ENCODE data around the gene SLC38A7.

Gene SLC38A7

DNA sequence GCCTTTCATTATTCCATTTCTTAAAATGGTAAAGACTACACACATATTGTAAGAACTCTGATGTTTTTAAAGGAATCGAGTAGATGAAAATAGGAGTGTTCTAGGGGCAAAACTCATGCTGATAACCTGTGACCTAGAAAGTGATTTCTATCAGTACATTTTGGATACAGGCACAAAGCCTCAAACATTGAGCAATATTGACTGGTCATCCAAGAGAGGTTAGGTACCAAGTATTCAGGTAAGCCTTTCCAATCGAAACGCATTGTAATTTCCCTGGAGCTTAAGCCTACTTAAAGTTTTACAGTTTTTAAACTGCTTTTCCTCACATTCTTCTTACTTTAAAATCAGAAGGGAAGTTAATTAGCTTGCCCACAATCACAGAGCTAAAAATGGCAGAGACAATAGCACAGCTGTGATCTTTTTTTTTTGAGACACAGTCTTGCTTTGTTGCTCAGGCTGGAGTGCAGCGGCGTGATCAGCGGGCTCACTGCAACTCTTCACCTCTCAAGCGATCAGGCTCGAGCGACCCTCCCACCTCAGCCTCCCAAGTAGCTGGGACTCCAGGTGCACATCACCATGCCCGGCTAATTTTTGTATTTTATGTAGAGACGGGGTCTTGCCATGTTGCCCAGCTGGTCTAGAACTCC is 46.3 kb upstream of the SLC38A7 start:
- no peak for DNase-seq (ENCODE audit: low spot score)

DNA sequence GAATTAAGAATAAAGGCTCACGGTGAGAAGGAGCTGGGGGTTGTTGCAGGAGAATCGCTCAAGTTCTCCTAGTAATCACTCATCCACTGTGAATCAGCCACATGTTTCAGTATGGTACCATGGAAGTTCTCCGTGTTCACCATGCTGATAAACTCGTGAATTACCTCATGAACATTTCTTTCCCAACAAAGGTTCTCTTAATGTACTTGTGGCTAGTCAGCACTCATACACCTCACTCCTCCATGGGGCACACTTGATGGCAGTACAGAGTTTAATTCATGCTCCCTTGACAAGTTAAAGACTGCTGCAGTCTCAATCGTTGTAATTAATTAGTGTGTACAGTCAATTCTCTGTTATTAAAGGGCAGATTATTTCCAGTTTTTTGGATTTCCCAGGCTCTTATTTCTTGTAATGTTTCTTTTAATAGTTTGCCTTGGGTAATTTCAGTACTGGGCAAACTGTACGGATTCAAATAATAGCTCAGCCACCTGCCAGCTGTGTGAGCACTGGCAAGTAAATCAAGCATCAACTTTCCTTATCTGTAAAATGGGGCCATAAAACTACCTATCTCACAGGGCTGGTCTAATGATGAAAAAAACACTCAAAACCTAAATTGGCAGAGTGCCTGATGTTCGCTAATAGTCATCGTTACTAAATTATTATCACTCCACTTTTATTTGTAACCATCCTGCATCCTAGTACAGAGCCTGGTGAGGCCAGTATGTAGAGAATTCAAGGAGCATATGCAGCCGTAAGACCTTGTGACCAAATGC is 43.4 kb upstream of the SLC38A7 start:
- DNase-seq (ENCODE audit: low spot score) (no peak), ATAC-seq (ENCODE audit: low read depth) (no peak)
- no peak overlapping the region for H3K4me3 ChIP-seq (ENCODE audit: severe bottlenecking)
- peaks cover 11% of the 10 kb centered on the region for H3K4me1 ChIP-seq (ENCODE audit: insufficient read depth, poor library complexity, severe bottlenecking)
- peaks cover 60% of the 10 kb centered on the region for H3K36me3 ChIP-seq (ENCODE audit: low read depth)
- H3K27ac ChIP-seq (ENCODE audit: poor library complexity, severe bottlenecking) = no peak overlapping the region
- TF ChIP-seq, protein P1, sequence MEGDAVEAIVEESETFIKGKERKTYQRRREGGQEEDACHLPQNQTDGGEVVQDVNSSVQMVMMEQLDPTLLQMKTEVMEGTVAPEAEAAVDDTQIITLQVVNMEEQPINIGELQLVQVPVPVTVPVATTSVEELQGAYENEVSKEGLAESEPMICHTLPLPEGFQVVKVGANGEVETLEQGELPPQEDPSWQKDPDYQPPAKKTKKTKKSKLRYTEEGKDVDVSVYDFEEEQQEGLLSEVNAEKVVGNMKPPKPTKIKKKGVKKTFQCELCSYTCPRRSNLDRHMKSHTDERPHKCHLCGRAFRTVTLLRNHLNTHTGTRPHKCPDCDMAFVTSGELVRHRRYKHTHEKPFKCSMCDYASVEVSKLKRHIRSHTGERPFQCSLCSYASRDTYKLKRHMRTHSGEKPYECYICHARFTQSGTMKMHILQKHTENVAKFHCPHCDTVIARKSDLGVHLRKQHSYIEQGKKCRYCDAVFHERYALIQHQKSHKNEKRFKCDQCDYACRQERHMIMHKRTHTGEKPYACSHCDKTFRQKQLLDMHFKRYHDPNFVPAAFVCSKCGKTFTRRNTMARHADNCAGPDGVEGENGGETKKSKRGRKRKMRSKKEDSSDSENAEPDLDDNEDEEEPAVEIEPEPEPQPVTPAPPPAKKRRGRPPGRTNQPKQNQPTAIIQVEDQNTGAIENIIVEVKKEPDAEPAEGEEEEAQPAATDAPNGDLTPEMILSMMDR (IDR thresholded peaks at IDR 0.05; ENCODE audit: poor library complexity, severe bottlenecking) = no peak
- no peaks in the 10 kb centered on the region for H3K9me3 ChIP-seq (ENCODE audit: severe bottlenecking)
- H3K27me3 ChIP-seq (ENCODE audit: insufficient read depth, poor library complexity, severe bottlenecking) = no peaks in the 10 kb centered on the region

More for the DNA sequence above, 46.3 kb upstream of the SLC38A7 start:
- Histone ChIP-seq H3K36me3 (ENCODE audit: low read depth) (peaks cover 39% of the 10 kb centered on the region), H3K27ac (ENCODE audit: poor library complexity, severe bottlenecking) (no peak overlapping the region), H3K4me3 (ENCODE audit: severe bottlenecking) (no peak overlapping the region), H3K27me3 (ENCODE audit: insufficient read depth, poor library complexity, severe bottlenecking) (no peaks in the 10 kb centered on the region), H3K9me3 (ENCODE audit: severe bottlenecking) (no peaks in the 10 kb centered on the region), H3K4me1 (ENCODE audit: insufficient read depth, poor library complexity, severe bottlenecking) (peaks cover 13% of the 10 kb centered on the region)
- TF ChIP-seq, protein P1 (IDR thresholded peaks at IDR 0.05; ENCODE audit: poor library complexity, severe bottlenecking) = no peak
- ATAC-seq (ENCODE audit: low read depth) = no peak

DNA sequence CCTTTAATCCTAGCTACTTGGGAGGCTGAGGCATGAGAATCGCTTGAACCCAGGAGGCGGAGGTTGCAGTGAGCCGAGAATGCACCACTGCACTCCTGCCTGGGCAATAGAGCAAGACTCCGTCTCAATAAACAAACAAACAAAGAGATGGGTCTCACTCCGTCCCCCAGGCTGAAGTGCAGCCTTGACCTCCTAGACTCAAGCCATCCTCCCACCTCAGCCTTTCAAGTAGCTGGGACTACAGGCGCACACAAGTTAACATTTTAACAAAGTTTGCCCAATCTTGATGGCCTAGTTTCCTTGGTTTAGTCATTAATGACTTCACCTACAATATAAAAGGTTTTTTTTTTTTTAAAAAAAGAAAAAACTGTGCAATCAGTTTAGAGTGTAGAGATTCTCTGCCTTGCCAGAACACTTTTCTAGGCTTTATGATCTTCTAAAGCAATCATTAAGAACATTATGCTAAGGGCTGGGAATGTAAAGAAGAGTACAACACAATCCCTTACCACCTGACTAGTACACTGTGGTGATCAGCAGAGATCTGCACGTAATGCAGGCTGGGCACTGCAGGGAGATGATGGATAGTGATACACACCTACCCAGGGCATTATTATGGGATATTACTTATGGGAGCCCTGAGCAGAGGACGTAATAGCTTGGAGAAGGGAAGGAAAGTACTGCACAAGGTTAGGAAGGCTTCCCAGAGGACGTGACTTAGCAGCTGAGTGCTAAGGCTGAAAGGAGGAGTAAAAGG is 42.6 kb upstream of the SLC38A7 start:
- TF ChIP-seq, protein P1 (IDR thresholded peaks at IDR 0.05; ENCODE audit: poor library complexity, severe bottlenecking) = no peak
- Histone ChIP-seq H3K4me3 (ENCODE audit: severe bottlenecking) (no peak overlapping the region), H3K9me3 (ENCODE audit: severe bottlenecking) (no peaks in the 10 kb centered on the region), H3K36me3 (ENCODE audit: low read depth) (peaks cover 64% of the 10 kb centered on the region), H3K27ac (ENCODE audit: poor library complexity, severe bottlenecking) (no peak overlapping the region), H3K4me1 (ENCODE audit: insufficient read depth, poor library complexity, severe bottlenecking) (peaks cover 5% of the 10 kb centered on the region), H3K27me3 (ENCODE audit: insufficient read depth, poor library complexity, severe bottlenecking) (no peaks in the 10 kb centered on the region)
- DNase-seq (ENCODE audit: low spot score) (no peak), ATAC-seq (ENCODE audit: low read depth) (no peak)

DNA sequence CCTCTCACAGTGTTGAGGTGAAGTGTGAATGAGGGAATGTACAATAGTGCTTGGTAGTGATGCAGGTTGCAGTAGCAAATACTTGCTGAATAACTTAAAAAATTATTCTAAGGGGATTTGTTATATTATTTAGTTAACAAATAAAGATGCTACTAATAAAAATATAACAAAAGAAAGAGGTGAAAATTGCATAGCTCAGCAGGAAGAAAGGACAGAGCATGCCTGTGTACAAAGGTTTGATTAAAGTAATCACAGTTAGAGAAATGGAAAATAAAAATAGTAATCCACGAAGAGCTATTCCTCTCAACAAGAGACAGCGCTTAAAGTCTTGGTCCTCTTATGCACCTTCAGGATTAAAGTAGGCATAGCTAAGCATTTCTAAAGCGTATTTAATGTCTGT is 38.5 kb upstream of the SLC38A7 start:
- Histone ChIP-seq H3K36me3 (ENCODE audit: low read depth) (peaks cover 77% of the 10 kb centered on the region), H3K27me3 (ENCODE audit: insufficient read depth, poor library complexity, severe bottlenecking) (no peaks in the 10 kb centered on the region), H3K9me3 (ENCODE audit: severe bottlenecking) (no peaks in the 10 kb centered on the region), H3K4me3 (ENCODE audit: severe bottlenecking) (no peak overlapping the region), H3K27ac (ENCODE audit: poor library complexity, severe bottlenecking) (no peak overlapping the region), H3K4me1 (ENCODE audit: insufficient read depth, poor library complexity, severe bottlenecking) (no peaks in the 10 kb centered on the region)
- ATAC-seq (ENCODE audit: low read depth) (no peak), DNase-seq (ENCODE audit: low spot score) (no peak)
- TF ChIP-seq, protein P1 (IDR thresholded peaks at IDR 0.05; ENCODE audit: poor library complexity, severe bottlenecking) = no peak
